Glomerular endothelial cell (primary cell): Measurements from ENCODE around the gene MTAP. TPM values are rescaled to one million over a fixed set of nuclear protein-coding genes. Genes with fewer than 3 reads are reported as not detected.
"Not testable (repeated sequence)": the region's sequence is repeated elsewhere in the genome, so short reads cannot be mapped to it uniquely, and the experiment has no call there.

Experiments
- DNase-seq: peaks from one replicate; pipeline ENCODE4 v3.0.0-alpha.2; 2011; ENCODE audit warnings: low read depth, low spot score; ENCODE audit errors: extremely low read depth
- total RNA-seq: library from RNA; depleted of rRNA; stranded (reverse); fragments of >200 nt; gene quantifications from 2 replicates; pipeline ENCODE4 v1.2.3, GENCODE V29; 2015

Gene MTAP
- total RNA-seq, 1 donor from 2014 or later: 28.2 TPM

- DNase-seq: no peak
Observed at GRCh38 chr9:21904776-21905175, 102.3 kb downstream of the MTAP start.

- no peak for DNase-seq
Observed at GRCh38 chr9:21906213-21906612, 103.8 kb downstream of the MTAP start.

GRCh38 chr9:21906881-21907280 lies 104.4 kb downstream of the MTAP start:
- no peak for DNase-seq

- DNase-seq: peak; percentile 78
Observed at GRCh38 chr9:21919377-21920362, 117.2 kb downstream of the MTAP start.

GRCh38 chr9:21923694-21924093 lies 121.3 kb downstream of the MTAP start:
- DNase-seq: no peak

- no peak for DNase-seq
Observed at GRCh38 chr9:21927752-21928151, 125.3 kb downstream of the MTAP start.

GRCh38 chr9:21931428-21931827 lies 129.0 kb downstream of the MTAP start:
- no peak for DNase-seq

- DNase-seq: no peak
Observed at GRCh38 chr9:21933281-21933680, 130.8 kb downstream of the MTAP start.

GRCh38 chr9:21933865-21934264 lies 131.4 kb downstream of the MTAP start:
- no peak for DNase-seq

GRCh38 chr9:21935631-21936030 lies 133.2 kb downstream of the MTAP start:
- DNase-seq: no peak

- DNase-seq: no peak
Observed at GRCh38 chr9:21936161-21936560, 133.7 kb downstream of the MTAP start.

- no peak for DNase-seq
Observed at GRCh38 chr9:21941337-21941995, 139.0 kb downstream of the MTAP start.

GRCh38 chr9:21943464-21943863 lies 141.0 kb downstream of the MTAP start:
- DNase-seq: no peak

- no peak for DNase-seq
Observed at GRCh38 chr9:21945606-21946005, 143.2 kb downstream of the MTAP start.

GRCh38 chr9:21958833-21959232 lies 156.4 kb downstream of the MTAP start:
- DNase-seq: no peak

GRCh38 chr9:21959268-21959667 lies 156.8 kb downstream of the MTAP start:
- not testable (repeated sequence) for DNase-seq

- no peak for DNase-seq
Observed at GRCh38 chr9:21961569-21961968, 159.1 kb downstream of the MTAP start.

- no peak for DNase-seq
Observed at GRCh38 chr9:21964925-21965385, 162.5 kb downstream of the MTAP start.

GRCh38 chr9:21965401-21965951 lies 163.0 kb downstream of the MTAP start:
- DNase-seq: no peak

GRCh38 chr9:21966140-21966851 lies 163.9 kb downstream of the MTAP start:
- no peak for DNase-seq

- DNase-seq: no peak
Observed at GRCh38 chr9:21967169-21967568, 164.7 kb downstream of the MTAP start.
